ENCODE results near the gene UBE2D2. TPM values are rescaled to one million over a fixed set of nuclear protein-coding genes. Genes with fewer than 3 reads are reported as not detected.

The UBE2D2 gene
- total RNA-seq, 1 donor from 2014 or later = 155 TPM

DNA sequence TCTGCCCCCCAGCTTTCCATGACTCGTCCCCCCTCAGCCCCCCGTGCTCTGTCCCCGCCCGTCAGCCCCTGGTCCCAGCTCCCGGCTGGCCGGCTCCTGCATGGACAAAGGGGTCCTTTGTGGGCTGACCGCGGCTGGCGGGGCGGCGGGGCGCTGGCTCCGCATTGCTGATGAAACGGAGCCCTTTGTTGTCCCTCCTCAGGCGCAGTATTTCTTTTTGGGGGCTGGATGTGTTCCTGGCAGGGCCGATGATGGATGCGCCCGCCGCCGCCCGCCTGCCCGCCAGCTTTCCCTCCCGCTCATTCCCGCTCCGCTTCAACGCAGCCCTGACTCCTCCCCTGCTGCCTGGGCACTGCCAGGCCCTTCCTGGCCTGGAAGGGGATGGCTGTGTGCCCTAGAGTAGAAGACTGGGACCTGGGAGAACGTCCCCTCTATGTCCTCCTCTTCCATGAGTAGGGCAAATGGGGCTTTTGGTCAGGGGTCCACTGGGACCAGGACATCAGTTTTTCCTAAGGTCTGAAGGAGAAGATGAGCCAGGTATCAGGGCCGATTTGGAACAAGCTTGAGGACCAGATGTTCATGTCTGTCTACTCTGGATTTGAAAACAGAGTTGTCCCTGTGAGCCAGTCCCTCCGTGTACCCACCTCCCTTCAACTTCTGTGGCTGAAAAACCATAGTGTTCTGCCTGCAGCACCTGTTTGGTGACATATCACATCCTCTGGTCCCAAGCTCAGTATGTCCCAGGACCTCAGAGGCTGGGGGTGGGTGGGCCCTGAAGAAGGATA lies 116.0 kb downstream of the UBE2D2 start:
- H3K9me3 Mint-ChIP-seq (ENCODE audit: low read depth) = no peaks in the 10 kb centered on the region
- H3K27me3 Mint-ChIP-seq = no peaks in the 10 kb centered on the region
- TF ChIP-seq, protein P1, sequence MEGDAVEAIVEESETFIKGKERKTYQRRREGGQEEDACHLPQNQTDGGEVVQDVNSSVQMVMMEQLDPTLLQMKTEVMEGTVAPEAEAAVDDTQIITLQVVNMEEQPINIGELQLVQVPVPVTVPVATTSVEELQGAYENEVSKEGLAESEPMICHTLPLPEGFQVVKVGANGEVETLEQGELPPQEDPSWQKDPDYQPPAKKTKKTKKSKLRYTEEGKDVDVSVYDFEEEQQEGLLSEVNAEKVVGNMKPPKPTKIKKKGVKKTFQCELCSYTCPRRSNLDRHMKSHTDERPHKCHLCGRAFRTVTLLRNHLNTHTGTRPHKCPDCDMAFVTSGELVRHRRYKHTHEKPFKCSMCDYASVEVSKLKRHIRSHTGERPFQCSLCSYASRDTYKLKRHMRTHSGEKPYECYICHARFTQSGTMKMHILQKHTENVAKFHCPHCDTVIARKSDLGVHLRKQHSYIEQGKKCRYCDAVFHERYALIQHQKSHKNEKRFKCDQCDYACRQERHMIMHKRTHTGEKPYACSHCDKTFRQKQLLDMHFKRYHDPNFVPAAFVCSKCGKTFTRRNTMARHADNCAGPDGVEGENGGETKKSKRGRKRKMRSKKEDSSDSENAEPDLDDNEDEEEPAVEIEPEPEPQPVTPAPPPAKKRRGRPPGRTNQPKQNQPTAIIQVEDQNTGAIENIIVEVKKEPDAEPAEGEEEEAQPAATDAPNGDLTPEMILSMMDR (IDR thresholded peaks at IDR 0.05; ENCODE audit: unreplicated experiment) = no peak
- peaks cover 2% of the 10 kb centered on the region for H3K36me3 Mint-ChIP-seq (ENCODE audit: insufficient read depth)
- H3K4me1 Mint-ChIP-seq (ENCODE audit: low read depth) = peaks cover 26% of the 10 kb centered on the region
- H3K4me3 Mint-ChIP-seq (ENCODE audit: low read depth) = peak overlapping the region; percentile 49
- peak overlapping the region; percentile 97 for H3K27ac Mint-ChIP-seq
- DNase-seq (ENCODE audit: low spot score, unreplicated experiment) = peak; percentile 44

Other genes starting within 250 kb of the UBE2D2 start
- 92.3 and 97.4 TPM in 2 replicates for gene PAIP2, start 219.5 kb upstream of the UBE2D2 start, total RNA-seq
- gene SLC23A1, start 178.0 kb upstream of the UBE2D2 start, total RNA-seq = 0.20 and 0.48 TPM in 2 replicates
- 0.24 and 0.80 TPM in 2 replicates for gene MZB1, start 171.4 kb upstream of the UBE2D2 start, total RNA-seq
- gene PROB1, start 166.2 kb upstream of the UBE2D2 start, total RNA-seq = 2.0 and 2.2 TPM in 2 replicates
- 13.9 and 14.0 TPM in 2 replicates for gene SPATA24, start 157.2 kb upstream of the UBE2D2 start, total RNA-seq
- 23.1 and 23.3 TPM in 2 replicates for gene DNAJC18, start 121.8 kb upstream of the UBE2D2 start, total RNA-seq
- gene ECSCR, start 98.6 kb upstream of the UBE2D2 start, total RNA-seq = not detected in 2 replicates
- gene SMIM33, start 90.3 kb upstream of the UBE2D2 start, total RNA-seq = not detected in 2 replicates
- gene STING1, start 78.6 kb upstream of the UBE2D2 start, total RNA-seq = 0.53 TPM in 1 of 2 replicates, not detected in the other
- gene CXXC5, start 87.0 kb downstream of the UBE2D2 start, total RNA-seq = 79.1 and 88.2 TPM in 2 replicates
- 0.14 and 0.18 TPM in 2 replicates for gene PSD2, start 234.5 kb downstream of the UBE2D2 start, total RNA-seq